Right lobe of liver (tissue), 4 donors: ENCODE measurements around the gene NYAP1.
"Not testable (repeated sequence)": the region's sequence is repeated elsewhere in the genome, so short reads cannot be mapped to it uniquely, and the experiment has no call there.

ENCODE experiments used
- POLR2A ChIP-seq: fragments of 450-650 bp; IDR thresholded peaks from one replicate; pipeline ENCODE4 v1.6.1; 2017; ENCODE audit warnings: antibody characterized with exemption, mild to moderate bottlenecking
- TF ChIP-seq, protein P1 (sequence below), 4 donors: fragments of 200-600 bp in 3 of 4; fragments of 450-650 bp in 1 of 4; IDR thresholded peaks; one replicate each; pipeline versions ENCODE4 v1.5.1 to v1.8.0; 2016 to 2022; ENCODE audit warnings: antibody characterized with exemption in 4 of 4, mild to moderate bottlenecking in 2 of 4
- donor health status: DM: no; HTN: no; CAD: no.
- donor health status: DM: no; HTN: no; CAD: no.
- donor health status: DM: no; HTN: yes; CAD: no.

DNA sequence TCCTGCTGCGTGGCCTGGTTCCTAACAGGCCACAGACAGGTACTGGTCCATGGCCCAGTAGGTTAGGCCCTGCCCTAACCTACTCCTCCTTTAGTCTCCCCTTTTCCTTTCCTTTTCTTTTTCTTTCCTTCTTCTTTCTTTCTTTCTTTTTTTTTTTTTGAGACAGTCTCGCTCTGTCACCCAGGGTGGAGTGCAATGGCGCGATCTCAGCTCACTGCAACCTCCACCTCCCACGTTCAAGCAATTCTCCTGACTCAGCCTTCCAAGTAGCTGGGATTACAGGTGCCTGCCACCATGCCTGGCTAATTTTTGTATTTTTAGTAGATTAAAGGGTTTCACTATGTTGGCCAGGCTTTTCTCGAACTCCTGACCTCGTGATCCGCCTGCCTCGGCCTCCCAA is 52.3 kb downstream of the NYAP1 start:
- TF ChIP-seq, protein P1, sequence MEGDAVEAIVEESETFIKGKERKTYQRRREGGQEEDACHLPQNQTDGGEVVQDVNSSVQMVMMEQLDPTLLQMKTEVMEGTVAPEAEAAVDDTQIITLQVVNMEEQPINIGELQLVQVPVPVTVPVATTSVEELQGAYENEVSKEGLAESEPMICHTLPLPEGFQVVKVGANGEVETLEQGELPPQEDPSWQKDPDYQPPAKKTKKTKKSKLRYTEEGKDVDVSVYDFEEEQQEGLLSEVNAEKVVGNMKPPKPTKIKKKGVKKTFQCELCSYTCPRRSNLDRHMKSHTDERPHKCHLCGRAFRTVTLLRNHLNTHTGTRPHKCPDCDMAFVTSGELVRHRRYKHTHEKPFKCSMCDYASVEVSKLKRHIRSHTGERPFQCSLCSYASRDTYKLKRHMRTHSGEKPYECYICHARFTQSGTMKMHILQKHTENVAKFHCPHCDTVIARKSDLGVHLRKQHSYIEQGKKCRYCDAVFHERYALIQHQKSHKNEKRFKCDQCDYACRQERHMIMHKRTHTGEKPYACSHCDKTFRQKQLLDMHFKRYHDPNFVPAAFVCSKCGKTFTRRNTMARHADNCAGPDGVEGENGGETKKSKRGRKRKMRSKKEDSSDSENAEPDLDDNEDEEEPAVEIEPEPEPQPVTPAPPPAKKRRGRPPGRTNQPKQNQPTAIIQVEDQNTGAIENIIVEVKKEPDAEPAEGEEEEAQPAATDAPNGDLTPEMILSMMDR (IDR thresholded peaks at IDR 0.05): not testable (repeated sequence)
- not testable (repeated sequence) for TF ChIP-seq POLR2A
